ENCODE data around the gene ARSG.

DNA sequence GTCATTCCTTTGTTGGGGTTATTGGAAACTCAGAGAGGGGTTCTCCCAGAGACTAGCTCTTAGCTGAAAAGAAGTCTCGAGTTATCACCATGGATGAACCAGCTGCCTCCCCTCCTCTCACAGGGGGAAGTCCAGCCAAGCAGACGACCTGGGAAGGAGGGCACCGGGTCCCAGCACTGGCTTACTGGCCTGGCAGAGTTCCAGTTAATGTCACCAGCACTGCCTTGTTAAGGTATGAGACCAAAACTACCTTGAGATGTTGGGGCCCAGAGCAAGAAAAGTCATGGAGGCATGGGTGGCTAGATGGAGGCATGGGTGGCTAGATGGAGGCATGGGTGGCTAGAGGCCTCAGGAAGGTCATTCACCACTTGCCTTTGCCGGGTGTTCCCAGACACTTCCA lies 93.6 kb downstream of the ARSG start:
- TF ChIP-seq, protein P1, sequence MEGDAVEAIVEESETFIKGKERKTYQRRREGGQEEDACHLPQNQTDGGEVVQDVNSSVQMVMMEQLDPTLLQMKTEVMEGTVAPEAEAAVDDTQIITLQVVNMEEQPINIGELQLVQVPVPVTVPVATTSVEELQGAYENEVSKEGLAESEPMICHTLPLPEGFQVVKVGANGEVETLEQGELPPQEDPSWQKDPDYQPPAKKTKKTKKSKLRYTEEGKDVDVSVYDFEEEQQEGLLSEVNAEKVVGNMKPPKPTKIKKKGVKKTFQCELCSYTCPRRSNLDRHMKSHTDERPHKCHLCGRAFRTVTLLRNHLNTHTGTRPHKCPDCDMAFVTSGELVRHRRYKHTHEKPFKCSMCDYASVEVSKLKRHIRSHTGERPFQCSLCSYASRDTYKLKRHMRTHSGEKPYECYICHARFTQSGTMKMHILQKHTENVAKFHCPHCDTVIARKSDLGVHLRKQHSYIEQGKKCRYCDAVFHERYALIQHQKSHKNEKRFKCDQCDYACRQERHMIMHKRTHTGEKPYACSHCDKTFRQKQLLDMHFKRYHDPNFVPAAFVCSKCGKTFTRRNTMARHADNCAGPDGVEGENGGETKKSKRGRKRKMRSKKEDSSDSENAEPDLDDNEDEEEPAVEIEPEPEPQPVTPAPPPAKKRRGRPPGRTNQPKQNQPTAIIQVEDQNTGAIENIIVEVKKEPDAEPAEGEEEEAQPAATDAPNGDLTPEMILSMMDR (IDR thresholded peaks at IDR 0.05; ENCODE audit: control extremely low read depth in 1 of 3, insufficient read depth in 1 of 3, low read depth in 1 of 3, low read length in 3 of 3) = no peak
- no peak for TF ChIP-seq TAF7 (optimal IDR thresholded peaks at IDR 0.05; ENCODE audit: borderline replicate concordance, low read depth, low read length)
- TF ChIP-seq POLR2AphosphoS5 (IDR thresholded peaks at IDR 0.05; ENCODE audit: low read depth, low read length) = no peak
- TF ChIP-seq SP1 (IDR thresholded peaks at IDR 0.05; ENCODE audit: low read depth, low read length) = no peak
- no peak for TF ChIP-seq RFX5 (IDR thresholded peaks at IDR 0.05; ENCODE audit: borderline replicate concordance, low read depth, low read length)
- TF ChIP-seq, protein P2, sequence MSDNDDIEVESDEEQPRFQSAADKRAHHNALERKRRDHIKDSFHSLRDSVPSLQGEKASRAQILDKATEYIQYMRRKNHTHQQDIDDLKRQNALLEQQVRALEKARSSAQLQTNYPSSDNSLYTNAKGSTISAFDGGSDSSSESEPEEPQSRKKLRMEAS (IDR thresholded peaks at IDR 0.05) = no peak
- TF ChIP-seq TEAD4 (IDR thresholded peaks at IDR 0.05; ENCODE audit: low read depth, low read length) = no peak

All from H1 (cell line).